ENCODE measurements around the gene ECHS1.

Gene ECHS1

DNA sequence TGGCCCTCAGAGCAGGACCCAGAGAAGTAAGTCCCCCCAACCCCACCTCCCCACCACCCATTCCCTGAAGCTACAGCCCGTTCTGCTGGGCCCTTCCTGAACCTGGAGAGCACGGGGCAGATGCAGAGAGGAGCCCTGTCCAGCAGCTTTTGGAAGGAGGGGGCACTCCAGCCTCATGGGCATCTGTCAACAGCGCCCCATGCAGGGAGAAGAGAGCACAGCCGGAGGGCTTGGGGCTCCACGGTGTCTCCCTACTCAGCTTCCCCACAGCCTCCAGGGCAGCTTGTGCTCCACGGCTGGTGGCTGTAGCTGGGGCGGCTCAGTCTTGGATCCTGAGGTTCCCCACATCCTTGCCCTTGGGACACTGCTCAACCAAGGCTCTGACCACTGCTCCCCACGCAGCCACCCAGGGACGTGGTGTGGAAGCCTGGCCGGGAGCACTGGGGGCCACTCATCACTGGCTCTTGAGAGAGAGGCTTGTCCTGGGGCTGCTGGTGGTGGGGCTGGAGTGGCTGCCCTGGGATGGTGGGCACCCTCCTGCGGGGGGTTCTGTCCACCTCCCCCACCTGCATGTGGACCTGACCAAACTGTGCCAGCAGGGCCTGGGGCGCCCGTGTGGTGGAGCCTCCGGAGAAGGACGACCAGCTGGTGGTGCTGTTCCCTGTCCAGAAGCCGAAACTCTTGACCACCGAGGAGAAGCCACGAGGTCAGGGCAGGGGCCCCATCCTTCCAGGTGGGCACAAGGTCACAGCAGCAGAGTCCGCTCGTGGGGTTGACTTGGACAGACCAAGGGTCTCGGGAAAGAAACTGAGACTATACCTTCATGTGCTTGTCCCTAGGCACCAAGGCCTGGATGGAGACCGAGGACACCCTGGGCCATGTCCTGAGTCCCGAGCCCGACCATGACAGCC lies 21.5 kb downstream of the ECHS1 start:
- H3K4me3 ChIP-seq, result no peak overlapping the region
- TF ChIP-seq, protein P1, sequence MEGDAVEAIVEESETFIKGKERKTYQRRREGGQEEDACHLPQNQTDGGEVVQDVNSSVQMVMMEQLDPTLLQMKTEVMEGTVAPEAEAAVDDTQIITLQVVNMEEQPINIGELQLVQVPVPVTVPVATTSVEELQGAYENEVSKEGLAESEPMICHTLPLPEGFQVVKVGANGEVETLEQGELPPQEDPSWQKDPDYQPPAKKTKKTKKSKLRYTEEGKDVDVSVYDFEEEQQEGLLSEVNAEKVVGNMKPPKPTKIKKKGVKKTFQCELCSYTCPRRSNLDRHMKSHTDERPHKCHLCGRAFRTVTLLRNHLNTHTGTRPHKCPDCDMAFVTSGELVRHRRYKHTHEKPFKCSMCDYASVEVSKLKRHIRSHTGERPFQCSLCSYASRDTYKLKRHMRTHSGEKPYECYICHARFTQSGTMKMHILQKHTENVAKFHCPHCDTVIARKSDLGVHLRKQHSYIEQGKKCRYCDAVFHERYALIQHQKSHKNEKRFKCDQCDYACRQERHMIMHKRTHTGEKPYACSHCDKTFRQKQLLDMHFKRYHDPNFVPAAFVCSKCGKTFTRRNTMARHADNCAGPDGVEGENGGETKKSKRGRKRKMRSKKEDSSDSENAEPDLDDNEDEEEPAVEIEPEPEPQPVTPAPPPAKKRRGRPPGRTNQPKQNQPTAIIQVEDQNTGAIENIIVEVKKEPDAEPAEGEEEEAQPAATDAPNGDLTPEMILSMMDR (IDR thresholded peaks at IDR 0.05), result no peak
- no peak for DNase-seq (ENCODE audit: low spot score)
- H3K27ac ChIP-seq, result no peak overlapping the region

DNA sequence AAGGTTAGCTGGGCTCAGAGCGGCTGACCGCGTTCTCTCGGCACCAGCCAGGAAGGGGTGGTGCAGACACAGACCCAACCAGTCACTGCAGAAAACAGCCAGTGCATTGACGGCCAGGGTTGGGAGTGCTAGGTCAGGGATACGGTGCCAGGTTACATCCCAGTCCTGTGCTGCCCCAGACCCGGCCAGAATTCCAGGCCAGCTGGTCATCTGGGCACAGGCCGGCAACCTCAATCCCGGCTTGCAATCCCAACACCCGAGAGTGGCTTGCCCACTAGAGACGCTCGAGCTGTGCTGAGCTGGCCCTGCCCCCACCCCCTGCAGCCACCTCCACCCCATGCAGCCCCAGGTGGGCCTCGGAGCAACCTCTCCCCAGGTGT lies 22.2 kb downstream of the ECHS1 start:
- TF ChIP-seq, protein P1 (IDR thresholded peaks at IDR 0.05), result no peak
- Histone ChIP-seq H3K4me3 (no peak overlapping the region), H3K27ac (no peak overlapping the region)
- DNase-seq (ENCODE audit: low spot score), result no peak

GRCh38 chr10:133350283-133350949 lies 22.7 kb downstream of the ECHS1 start:
- TF ChIP-seq, protein P1 (IDR thresholded peaks at IDR 0.05), result no peak
- H3K27ac ChIP-seq, result no peak overlapping the region
- DNase-seq (ENCODE audit: low spot score), result no peak
- H3K4me3 ChIP-seq, result no peak overlapping the region

- DNase-seq (ENCODE audit: low spot score), result no peak
- no peak overlapping the region for H3K27ac ChIP-seq
- TF ChIP-seq, protein P1 (IDR thresholded peaks at IDR 0.05), result no peak
These were observed 23.6 kb downstream of the ECHS1 start for GRCh38 chr10:133349577-133350011.

GRCh38 chr10:133349160-133349568 lies 24.0 kb downstream of the ECHS1 start:
- H3K4me3 ChIP-seq, result no peak overlapping the region
- TF ChIP-seq, protein P1 (IDR thresholded peaks at IDR 0.05), result no peak
- no peak for DNase-seq (ENCODE audit: low spot score)
- H3K27ac ChIP-seq, result no peak overlapping the region

More at GRCh38 chr10:133349577-133350011, 23.6 kb downstream of the ECHS1 start:
- no peak overlapping the region for H3K4me3 ChIP-seq

- TF ChIP-seq, protein P1 (IDR thresholded peaks at IDR 0.05), result no peak
- DNase-seq (ENCODE audit: low spot score), result no peak
- Histone ChIP-seq H3K27ac (no peak overlapping the region), H3K4me3 (no peak overlapping the region)
These were observed 25.2 kb downstream of the ECHS1 start for GRCh38 chr10:133347710-133348517.

Data from coronary artery (tissue), 2 donors.